ENCODE results near the gene BIRC3.

DNA sequence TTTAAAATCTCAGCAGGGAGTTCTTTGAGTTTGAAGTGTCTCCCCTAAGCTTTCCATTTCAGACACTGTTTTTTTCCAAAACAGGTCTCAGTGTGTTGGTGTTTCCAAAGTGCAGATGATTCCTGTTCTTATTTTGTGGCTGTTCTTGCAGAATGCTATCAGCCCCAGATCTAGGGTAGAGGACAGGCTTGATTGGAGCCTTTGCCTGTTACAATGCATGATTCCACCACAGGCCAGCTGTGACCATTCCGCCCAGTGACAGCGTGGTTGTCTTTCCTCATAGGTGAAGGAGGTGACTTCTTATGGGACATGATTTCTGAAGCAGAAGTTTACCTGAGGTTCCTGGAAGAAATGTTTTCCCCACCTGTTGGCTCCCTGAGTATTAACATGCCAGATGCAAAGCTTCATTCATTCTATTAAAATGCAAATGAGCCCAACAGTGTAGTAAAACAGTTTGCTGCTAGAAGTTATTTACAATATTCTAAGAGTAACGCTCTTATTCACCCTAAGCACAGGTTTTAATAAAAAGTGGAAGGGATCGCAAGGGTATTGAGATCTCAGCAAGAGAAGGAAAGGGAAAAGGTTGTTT is 36.9 kb upstream of the BIRC3 start:
- TF ChIP-seq RAD21 (conservative IDR thresholded peaks at IDR 0.05 in 1 of 2, IDR thresholded peaks at IDR 0.05 in 1 of 2) (no peak), CEBPB (IDR thresholded peaks at IDR 0.05) (no peak), NFE2L2 (conservative IDR thresholded peaks at IDR 0.05; ENCODE audit: low read length) (no peak)
- TF ChIP-seq, protein P1, sequence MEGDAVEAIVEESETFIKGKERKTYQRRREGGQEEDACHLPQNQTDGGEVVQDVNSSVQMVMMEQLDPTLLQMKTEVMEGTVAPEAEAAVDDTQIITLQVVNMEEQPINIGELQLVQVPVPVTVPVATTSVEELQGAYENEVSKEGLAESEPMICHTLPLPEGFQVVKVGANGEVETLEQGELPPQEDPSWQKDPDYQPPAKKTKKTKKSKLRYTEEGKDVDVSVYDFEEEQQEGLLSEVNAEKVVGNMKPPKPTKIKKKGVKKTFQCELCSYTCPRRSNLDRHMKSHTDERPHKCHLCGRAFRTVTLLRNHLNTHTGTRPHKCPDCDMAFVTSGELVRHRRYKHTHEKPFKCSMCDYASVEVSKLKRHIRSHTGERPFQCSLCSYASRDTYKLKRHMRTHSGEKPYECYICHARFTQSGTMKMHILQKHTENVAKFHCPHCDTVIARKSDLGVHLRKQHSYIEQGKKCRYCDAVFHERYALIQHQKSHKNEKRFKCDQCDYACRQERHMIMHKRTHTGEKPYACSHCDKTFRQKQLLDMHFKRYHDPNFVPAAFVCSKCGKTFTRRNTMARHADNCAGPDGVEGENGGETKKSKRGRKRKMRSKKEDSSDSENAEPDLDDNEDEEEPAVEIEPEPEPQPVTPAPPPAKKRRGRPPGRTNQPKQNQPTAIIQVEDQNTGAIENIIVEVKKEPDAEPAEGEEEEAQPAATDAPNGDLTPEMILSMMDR (IDR thresholded peaks at IDR 0.05), result no peak
